ENCODE results near the gene SCT. TPM values are rescaled to one million over a fixed set of nuclear protein-coding genes. Genes with fewer than 3 reads are reported as not detected.

SCT gene
- total and polyA plus RNA-seq, 2 of the 8 experiments (the other 6 are each of a cell fraction or from before 2014, with no cell fraction given): 1.7 to 2.0 TPM

DNA sequence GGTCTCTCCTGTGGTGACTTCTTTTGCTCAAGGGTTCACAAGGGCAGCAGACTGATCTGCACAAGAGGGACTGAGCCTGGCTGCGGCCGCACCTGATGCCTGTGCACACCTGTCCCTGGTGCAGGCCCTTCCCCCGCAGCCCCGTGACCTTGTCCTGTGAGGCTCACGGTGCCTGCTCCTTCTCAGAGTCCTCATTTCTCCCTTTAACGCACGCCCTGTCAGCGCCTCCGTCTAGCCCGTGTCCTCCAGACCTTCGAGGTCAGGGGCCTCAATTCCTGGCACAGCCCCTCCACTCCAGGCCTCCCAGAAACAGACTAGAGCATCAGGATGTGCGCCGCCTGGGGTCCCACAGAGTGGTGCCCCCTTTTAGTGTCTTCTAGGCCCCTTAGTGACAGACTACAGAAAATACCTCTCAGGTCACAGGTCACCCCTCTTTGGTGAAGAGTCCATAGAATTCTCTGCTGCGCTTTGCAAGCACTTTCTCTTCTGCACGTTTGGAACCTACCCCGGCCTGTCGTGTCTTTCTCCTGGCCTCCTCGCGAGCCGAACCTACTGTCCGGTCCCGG is 9.0 kb upstream of the SCT start:
- H2BK5ac ChIP-seq (ENCODE audit: low read depth, low read length): no peak overlapping the region
- no peak overlapping the region for H4K5ac ChIP-seq (ENCODE audit: insufficient read length, low read depth, low read length)
- POLR2A ChIA-PET (ENCODE audit: partially characterized antibody): interaction anchor here (0.8 to 3.6 kb wide), 7 partner anchors 10 to 130 kb away, joined by 3 to 20 read pairs (median 4); partner anchors contain the start of gene SCT
- peaks cover 21% of the 10 kb centered on the region; the same call in 1 of the 2 replicates for H3K23me2 ChIP-seq (ENCODE audit: low read depth, low read length)
- no peak overlapping the region for H4K8ac ChIP-seq (ENCODE audit: extremely low read depth, insufficient read depth, low read length)
- DNase-seq (ENCODE audit: low read depth in 1 of 2, low spot score in 2 of 2) (peak in 1 of 2 experiments; percentile 57), FAIRE-seq (no peak)
- peaks cover 0 to 28% (median 19%) of the 10 kb centered on the region in 4 experiments; a peak in 6 of 7 replicates for H3K4me1 ChIP-seq (replicated peaks in 1 of 4; ENCODE audit: control insufficient read depth in 3 of 4, insufficient read depth in 4 of 4, low read length in 3 of 4)
- H4K91ac ChIP-seq (replicated peaks; ENCODE audit: insufficient read length, low read length): no peak overlapping the region
- no peaks in the 10 kb centered on the region for H3K79me1 ChIP-seq (ENCODE audit: low read depth, low read length)
- H4K20me1 ChIP-seq (replicated peaks in 1 of 2; ENCODE audit: control insufficient read depth in 1 of 2, insufficient read depth in 2 of 2, low read length in 2 of 2): peaks cover 0 to 3% of the 10 kb centered on the region in 2 experiments
- H2AK5ac ChIP-seq (ENCODE audit: low read depth, low read length): no peak overlapping the region
- H3K4me2 ChIP-seq (ENCODE audit: insufficient read depth in 1 of 2, low read depth in 2 of 2, low read length in 2 of 2): peak overlapping the region; percentile 81 to 91
- H3K27me3 ChIP-seq (replicated peaks in 1 of 4; ENCODE audit: control insufficient read depth in 3 of 4, extremely low read depth in 1 of 4, insufficient read depth in 3 of 4, low read length in 3 of 4): peaks cover 21 to 49% (median 43%) of the 10 kb centered on the region in 4 experiments
- H2BK120ac ChIP-seq (replicated peaks; ENCODE audit: low read depth, low read length): no peak overlapping the region
- H3K23ac ChIP-seq (ENCODE audit: insufficient read length): no peak overlapping the region
- no peak overlapping the region for H3K14ac ChIP-seq (ENCODE audit: insufficient read length)
- no peak overlapping the region for H3K18ac ChIP-seq (ENCODE audit: extremely low read depth, low read length)
- no peak overlapping the region for H3K9ac ChIP-seq (replicated peaks in 1 of 4; ENCODE audit: extremely low read depth in 1 of 4, low read depth in 3 of 4, low read length in 3 of 4)
- H3K56ac ChIP-seq (replicated peaks; ENCODE audit: insufficient read length, low read depth, low read length): no peak overlapping the region
- H2BK20ac ChIP-seq (ENCODE audit: low read length): no peak overlapping the region
- CTCF ChIA-PET (ENCODE audit: partially characterized antibody): interaction anchor here (0.8 kb wide), 1 partner anchor 88 kb away, joined by 3 read pairs; no protein-coding TSS in a partner anchor
- H3K36me3 ChIP-seq (ENCODE audit: control insufficient read depth in 2 of 4, insufficient read depth in 4 of 4, low read length in 3 of 4): no peaks in the 10 kb centered on the region
- 0 out of 2 replicates have a peak overlapping the region, but pooled peaks have one; percentile 27 for H2BK12ac ChIP-seq (ENCODE audit: low read depth, low read length)
- H2AFZ ChIP-seq (ENCODE audit: low read length): no peak overlapping the region
- H3K4ac ChIP-seq (replicated peaks; ENCODE audit: insufficient read length, low read depth, low read length): no peak overlapping the region
- no peak overlapping the region for H3K27ac ChIP-seq (ENCODE audit: low read depth, low read length)
- H3K4me3 ChIP-seq (ENCODE audit: extremely low read depth in 1 of 4, insufficient read depth in 2 of 4, low read depth in 3 of 4, low read length in 4 of 4): peak overlapping the region in 1 of 4 experiments; percentile 60; a peak in 3 of 8 replicates
- H3K79me2 ChIP-seq (ENCODE audit: control insufficient read depth in 1 of 2, insufficient read depth in 2 of 2, low read length in 2 of 2): no peaks in the 10 kb centered on the region
- no peaks in the 10 kb centered on the region for H3K9me3 ChIP-seq (ENCODE audit: insufficient read depth in 2 of 2, low read depth in 1 of 2, low read length in 1 of 2)
- no peak overlapping the region for H2BK15ac ChIP-seq (ENCODE audit: low read length)
- WGBS, 2 experiments (ENCODE audit: extremely low coverage in 1 of 2, insufficient coverage in 1 of 2, insufficient read length in 1 of 2, insufficient replicate concordance in 2 of 2, low coverage in 1 of 2, low lambda C conversion rate in 2 of 2, missing lambda C conversion rate in 1 of 2): 65% methylated on average over 20 of the region's 22 CpGs; no CpG with 5 or more reads in 1 of the 2 experiments
- TF ChIP-seq, protein P1, sequence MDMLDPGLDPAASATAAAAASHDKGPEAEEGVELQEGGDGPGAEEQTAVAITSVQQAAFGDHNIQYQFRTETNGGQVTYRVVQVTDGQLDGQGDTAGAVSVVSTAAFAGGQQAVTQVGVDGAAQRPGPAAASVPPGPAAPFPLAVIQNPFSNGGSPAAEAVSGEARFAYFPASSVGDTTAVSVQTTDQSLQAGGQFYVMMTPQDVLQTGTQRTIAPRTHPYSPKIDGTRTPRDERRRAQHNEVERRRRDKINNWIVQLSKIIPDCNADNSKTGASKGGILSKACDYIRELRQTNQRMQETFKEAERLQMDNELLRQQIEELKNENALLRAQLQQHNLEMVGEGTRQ (IDR thresholded peaks at IDR 0.05; ENCODE audit: low read length): no peak
- no peak for TF ChIP-seq SP1 (IDR thresholded peaks at IDR 0.05; ENCODE audit: low read depth, low read length)
- no peak for TF ChIP-seq KDM5A (IDR thresholded peaks at IDR 0.05; ENCODE audit: low read length)
- TF ChIP-seq, protein P2, sequence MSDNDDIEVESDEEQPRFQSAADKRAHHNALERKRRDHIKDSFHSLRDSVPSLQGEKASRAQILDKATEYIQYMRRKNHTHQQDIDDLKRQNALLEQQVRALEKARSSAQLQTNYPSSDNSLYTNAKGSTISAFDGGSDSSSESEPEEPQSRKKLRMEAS (IDR thresholded peaks at IDR 0.05): no peak
- TF ChIP-seq SRF (IDR thresholded peaks at IDR 0.05; ENCODE audit: low read depth, low read length): no peak
- TF ChIP-seq RAD21 (IDR thresholded peaks at IDR 0.05 in 1 of 2, conservative IDR thresholded peaks at IDR 0.05 in 1 of 2; ENCODE audit: low read depth in 2 of 2, low read length in 2 of 2): no peak
- no peak for TF ChIP-seq CBX8 (IDR thresholded peaks at IDR 0.05; ENCODE audit: borderline replicate concordance, low read depth, low read length)
- no peak for TF ChIP-seq SIRT6 (IDR thresholded peaks at IDR 0.05; ENCODE audit: low read length)
- no peak for TF ChIP-seq TEAD4 (IDR thresholded peaks at IDR 0.05; ENCODE audit: low read depth, low read length)
- no peak for TF ChIP-seq TCF12 (IDR thresholded peaks at IDR 0.05; ENCODE audit: low read depth, low read length)
- TF ChIP-seq PHF8 (conservative IDR thresholded peaks at IDR 0.05; ENCODE audit: low read depth, low read length): no peak
